ENCODE data around the gene FXYD6.

FXYD6 gene

GRCh38 chr11:117855912-117856651, 20.4 kb downstream of the FXYD6 start:
- Mint-ChIP-seq H3K36me3 (peaks cover 5% of the 10 kb centered on the region), H3K27me3 (peaks cover 5% of the 10 kb centered on the region), H3K27ac (no peak overlapping the region), H3K4me1 (peaks cover 4% of the 10 kb centered on the region), H3K9me3 (peaks cover 7% of the 10 kb centered on the region), H3K4me3 (no peak overlapping the region)

- H3K36me3 Mint-ChIP-seq = peaks cover 5% of the 10 kb centered on the region
- H3K4me3 Mint-ChIP-seq = no peak overlapping the region
- no peak overlapping the region for H3K27ac Mint-ChIP-seq
- peaks cover 4% of the 10 kb centered on the region for H3K4me1 Mint-ChIP-seq
- peaks cover 7% of the 10 kb centered on the region for H3K9me3 Mint-ChIP-seq
- peaks cover 5% of the 10 kb centered on the region for H3K27me3 Mint-ChIP-seq
These were observed 21.1 kb downstream of the FXYD6 start for GRCh38 chr11:117855186-117855845.

- Mint-ChIP-seq H3K27me3 (peaks cover 5% of the 10 kb centered on the region), H3K36me3 (peaks cover 5% of the 10 kb centered on the region), H3K4me3 (no peak overlapping the region), H3K4me1 (peaks cover 4% of the 10 kb centered on the region), H3K27ac (peak overlapping the region; percentile 44), H3K9me3 (peaks cover 7% of the 10 kb centered on the region)
These were observed 24.1 kb downstream of the FXYD6 start for GRCh38 chr11:117852309-117852708.

- H3K4me3 Mint-ChIP-seq = no peak overlapping the region
- peaks cover 5% of the 10 kb centered on the region for H3K27me3 Mint-ChIP-seq
- peaks cover 5% of the 10 kb centered on the region for H3K36me3 Mint-ChIP-seq
- H3K27ac Mint-ChIP-seq = no peak overlapping the region
- peaks cover 7% of the 10 kb centered on the region for H3K9me3 Mint-ChIP-seq
- H3K4me1 Mint-ChIP-seq = peaks cover 4% of the 10 kb centered on the region
These were observed 24.6 kb downstream of the FXYD6 start for GRCh38 chr11:117851852-117852251.

GRCh38 chr11:117851106-117851505, 25.4 kb downstream of the FXYD6 start:
- Mint-ChIP-seq H3K9me3 (peaks cover 7% of the 10 kb centered on the region), H3K4me1 (peaks cover 4% of the 10 kb centered on the region), H3K27me3 (peaks cover 5% of the 10 kb centered on the region), H3K36me3 (peaks cover 5% of the 10 kb centered on the region), H3K27ac (no peak overlapping the region), H3K4me3 (no peak overlapping the region)

GRCh38 chr11:117849781-117850414, 26.6 kb downstream of the FXYD6 start:
- H3K4me3 Mint-ChIP-seq = no peak overlapping the region
- H3K27me3 Mint-ChIP-seq = peaks cover 5% of the 10 kb centered on the region
- no peak overlapping the region for H3K27ac Mint-ChIP-seq
- H3K9me3 Mint-ChIP-seq = peaks cover 7% of the 10 kb centered on the region
- H3K36me3 Mint-ChIP-seq = peaks cover 5% of the 10 kb centered on the region
- peaks cover 4% of the 10 kb centered on the region for H3K4me1 Mint-ChIP-seq

- H3K4me1 Mint-ChIP-seq = no peaks in the 10 kb centered on the region
- H3K9me3 Mint-ChIP-seq = no peaks in the 10 kb centered on the region
- peak overlapping the region; percentile 51 for H3K27ac Mint-ChIP-seq
- no peak overlapping the region for H3K4me3 Mint-ChIP-seq
- no peaks in the 10 kb centered on the region for H3K36me3 Mint-ChIP-seq
- H3K27me3 Mint-ChIP-seq = no peaks in the 10 kb centered on the region
These were observed 32.6 kb downstream of the FXYD6 start for GRCh38 chr11:117843666-117844484.

- no peak overlapping the region for H3K27ac Mint-ChIP-seq
- H3K9me3 Mint-ChIP-seq = no peaks in the 10 kb centered on the region
- no peak overlapping the region for H3K4me3 Mint-ChIP-seq
- no peaks in the 10 kb centered on the region for H3K27me3 Mint-ChIP-seq
- H3K36me3 Mint-ChIP-seq = no peaks in the 10 kb centered on the region
- no peaks in the 10 kb centered on the region for H3K4me1 Mint-ChIP-seq
These were observed 34.1 kb downstream of the FXYD6 start for GRCh38 chr11:117842131-117842941.

GRCh38 chr11:117841551-117842031, 34.9 kb downstream of the FXYD6 start:
- Mint-ChIP-seq H3K27ac (no peak overlapping the region), H3K4me1 (no peaks in the 10 kb centered on the region), H3K36me3 (no peaks in the 10 kb centered on the region), H3K27me3 (no peaks in the 10 kb centered on the region), H3K9me3 (no peaks in the 10 kb centered on the region), H3K4me3 (no peak overlapping the region)

GRCh38 chr11:117840881-117841550, 35.4 kb downstream of the FXYD6 start:
- no peak overlapping the region for H3K27ac Mint-ChIP-seq
- no peaks in the 10 kb centered on the region for H3K27me3 Mint-ChIP-seq
- no peaks in the 10 kb centered on the region for H3K4me1 Mint-ChIP-seq
- H3K4me3 Mint-ChIP-seq = no peak overlapping the region
- H3K9me3 Mint-ChIP-seq = no peaks in the 10 kb centered on the region
- H3K36me3 Mint-ChIP-seq = no peaks in the 10 kb centered on the region

- Mint-ChIP-seq H3K4me3 (no peak overlapping the region), H3K27me3 (no peaks in the 10 kb centered on the region), H3K4me1 (no peaks in the 10 kb centered on the region), H3K9me3 (no peaks in the 10 kb centered on the region), H3K27ac (no peak overlapping the region), H3K36me3 (no peaks in the 10 kb centered on the region)
These were observed 36.3 kb downstream of the FXYD6 start for GRCh38 chr11:117839936-117840813.

- Mint-ChIP-seq H3K27ac (no peak overlapping the region), H3K27me3 (no peaks in the 10 kb centered on the region), H3K4me3 (no peak overlapping the region), H3K9me3 (no peaks in the 10 kb centered on the region), H3K36me3 (no peaks in the 10 kb centered on the region), H3K4me1 (no peaks in the 10 kb centered on the region)
These were observed 37.0 kb downstream of the FXYD6 start for GRCh38 chr11:117839380-117839881.

- no peak overlapping the region for H3K4me3 Mint-ChIP-seq
- no peak overlapping the region for H3K27ac Mint-ChIP-seq
- no peaks in the 10 kb centered on the region for H3K36me3 Mint-ChIP-seq
- H3K4me1 Mint-ChIP-seq = no peaks in the 10 kb centered on the region
- no peaks in the 10 kb centered on the region for H3K27me3 Mint-ChIP-seq
- H3K9me3 Mint-ChIP-seq = no peaks in the 10 kb centered on the region
These were observed 37.6 kb downstream of the FXYD6 start for GRCh38 chr11:117838901-117839300.

All from activated naive CD4-positive, alpha-beta T cell treated with anti-CD3 and anti-CD28 coated beads, Interleukin-2, amount 50 U/mL, for 24 hours (primary cell).